Muscle layer of duodenum (tissue), 2 donors: Measurements from ENCODE around the gene CDC23.
"Not testable (repeated sequence)": the region's sequence is repeated elsewhere in the genome, so short reads cannot be mapped to it uniquely, and the experiment has no call there.

Source experiments
- H3K27ac ChIP-seq: one replicate; pipeline ENCODE4 v1.7.0; 2013; ENCODE audit warnings: mild to moderate bottlenecking, low read length
- H3K27me3 ChIP-seq: one replicate; pipeline ENCODE4 v1.7.0; 2013; ENCODE audit warnings: low read depth, mild to moderate bottlenecking, control low read depth, low read length
- H3K36me3 ChIP-seq, 2 donors: one replicate each; pipeline ENCODE4 v1.7.0; 2013; ENCODE audit warnings: low read length in 2 of 2, control low read depth in 1 of 2, mild to moderate bottlenecking in 1 of 2; ENCODE audit not compliant: insufficient read depth in 2 of 2, control insufficient read depth in 1 of 2
- H3K4me1 ChIP-seq, 2 donors: one replicate each; pipeline ENCODE4 v1.7.0; 2013; ENCODE audit warnings: low read length in 2 of 2, mild to moderate bottlenecking in 2 of 2, control low read depth in 1 of 2, moderate library complexity in 1 of 2; ENCODE audit not compliant: insufficient read depth in 2 of 2, control insufficient read depth in 1 of 2
- H3K4me3 ChIP-seq, 2 donors: one replicate each; pipeline ENCODE4 v1.7.0; 2013; ENCODE audit warnings: low read length in 2 of 2, low read depth in 1 of 2, mild to moderate bottlenecking in 1 of 2
- H3K9me3 ChIP-seq, 2 donors: one replicate each; pipeline ENCODE4 v1.7.0; 2013; ENCODE audit warnings: low read length in 2 of 2, control low read depth in 1 of 2, mild to moderate bottlenecking in 1 of 2; ENCODE audit not compliant: control insufficient read depth in 1 of 2
- donor health status: healthy.

CDC23 gene

GRCh38 chr5:138170299-138170698, 42.8 kb downstream of the CDC23 start:
- H3K4me3 ChIP-seq = no peak overlapping the region
- no peaks in the 10 kb centered on the region for H3K9me3 ChIP-seq
- H3K36me3 ChIP-seq = peaks cover 59 to 93% of the 10 kb centered on the region in 2 donors
- H3K27ac ChIP-seq = no peak overlapping the region
- no peaks in the 10 kb centered on the region for H3K4me1 ChIP-seq
- no peaks in the 10 kb centered on the region for H3K27me3 ChIP-seq

GRCh38 chr5:138169124-138169523, 44.0 kb downstream of the CDC23 start:
- no peak overlapping the region for H3K4me3 ChIP-seq
- H3K36me3 ChIP-seq = peaks cover 70 to 98% of the 10 kb centered on the region in 2 donors
- no peaks in the 10 kb centered on the region for H3K9me3 ChIP-seq
- no peaks in the 10 kb centered on the region for H3K27me3 ChIP-seq
- H3K4me1 ChIP-seq = no peaks in the 10 kb centered on the region
- H3K27ac ChIP-seq = no peak overlapping the region

- H3K4me1 ChIP-seq = no peaks in the 10 kb centered on the region
- no peak overlapping the region for H3K27ac ChIP-seq
- no peaks in the 10 kb centered on the region for H3K27me3 ChIP-seq
- no peaks in the 10 kb centered on the region for H3K9me3 ChIP-seq
- peaks cover 84 to 99% of the 10 kb centered on the region in 2 donors for H3K36me3 ChIP-seq
- no peak overlapping the region for H3K4me3 ChIP-seq
Observed at GRCh38 chr5:138163721-138164120, 49.4 kb downstream of the CDC23 start.

- no peaks in the 10 kb centered on the region for H3K9me3 ChIP-seq
- H3K36me3 ChIP-seq = peaks cover 72 to 95% of the 10 kb centered on the region in 2 donors
- no peaks in the 10 kb centered on the region for H3K4me1 ChIP-seq
- no peak overlapping the region for H3K27ac ChIP-seq
- H3K4me3 ChIP-seq = no peak overlapping the region
- H3K27me3 ChIP-seq = no peaks in the 10 kb centered on the region
Observed at GRCh38 chr5:138160706-138161105, 52.4 kb downstream of the CDC23 start.

- Histone ChIP-seq H3K4me3 (no peak overlapping the region), H3K4me1 (no peaks in the 10 kb centered on the region), H3K9me3 (no peaks in the 10 kb centered on the region), H3K36me3 (peaks cover 64 to 84% of the 10 kb centered on the region in 2 donors), H3K27ac (no peak overlapping the region), H3K27me3 (no peaks in the 10 kb centered on the region)
Observed at GRCh38 chr5:138159666-138160065, 53.5 kb downstream of the CDC23 start.

- Histone ChIP-seq H3K4me3 (no peak overlapping the region), H3K27ac (no peak overlapping the region), H3K4me1 (no peaks in the 10 kb centered on the region), H3K27me3 (no peaks in the 10 kb centered on the region), H3K9me3 (no peaks in the 10 kb centered on the region), H3K36me3 (peaks cover 45 to 64% of the 10 kb centered on the region in 2 donors)
Observed at GRCh38 chr5:138157626-138158025, 55.5 kb downstream of the CDC23 start.

- not testable (repeated sequence) for H3K4me3 ChIP-seq, H3K9me3 ChIP-seq, H3K27me3 ChIP-seq, H3K4me1 ChIP-seq, H3K27ac ChIP-seq
- H3K36me3 ChIP-seq = peaks cover 35 to 49% of the 10 kb centered on the region in 2 donors
Observed at GRCh38 chr5:138155977-138156376, 57.1 kb downstream of the CDC23 start.

- Histone ChIP-seq H3K36me3 (no peaks in the 10 kb centered on the region), H3K4me3 (no peak overlapping the region), H3K27me3 (no peaks in the 10 kb centered on the region), H3K9me3 (no peaks in the 10 kb centered on the region), H3K4me1 (no peaks in the 10 kb centered on the region), H3K27ac (no peak overlapping the region)
Observed at GRCh38 chr5:138149530-138149929, 63.6 kb downstream of the CDC23 start.

GRCh38 chr5:138148811-138149210, 64.3 kb downstream of the CDC23 start:
- H3K27me3 ChIP-seq = no peaks in the 10 kb centered on the region

GRCh38 chr5:138143578-138143977, 69.5 kb downstream of the CDC23 start:
- H3K27ac ChIP-seq, H3K9me3 ChIP-seq, H3K36me3 ChIP-seq, H3K27me3 ChIP-seq, H3K4me3 ChIP-seq, H3K4me1 ChIP-seq: not testable (repeated sequence)

More at GRCh38 chr5:138148811-138149210, 64.3 kb downstream of the CDC23 start:
- Histone ChIP-seq H3K4me1 (no peaks in the 10 kb centered on the region), H3K4me3 (no peak overlapping the region), H3K36me3 (no peaks in the 10 kb centered on the region), H3K27ac (no peak overlapping the region), H3K9me3 (no peaks in the 10 kb centered on the region)

- Histone ChIP-seq H3K27me3 (no peaks in the 10 kb centered on the region), H3K4me1 (peaks cover 0 to 8% of the 10 kb centered on the region in 2 donors), H3K9me3 (no peaks in the 10 kb centered on the region), H3K36me3 (no peaks in the 10 kb centered on the region), H3K27ac (no peak overlapping the region), H3K4me3 (no peak overlapping the region)
Observed at GRCh38 chr5:138141734-138142133, 71.4 kb downstream of the CDC23 start.

- Histone ChIP-seq H3K36me3 (no peaks in the 10 kb centered on the region), H3K27me3 (no peaks in the 10 kb centered on the region), H3K4me3 (no peak overlapping the region), H3K9me3 (no peaks in the 10 kb centered on the region), H3K27ac (no peak overlapping the region), H3K4me1 (peaks cover 0 to 8% of the 10 kb centered on the region in 2 donors)
Observed at GRCh38 chr5:138140268-138140667, 72.9 kb downstream of the CDC23 start.
